ENCODE results near the gene MRPL48. TPM values are rescaled to one million over a fixed set of nuclear protein-coding genes. Genes with fewer than 3 reads are reported as not detected.
"Not testable (repeated sequence)": the region's sequence is repeated elsewhere in the genome, so short reads cannot be mapped to it uniquely, and the experiment has no call there.

MRPL48 gene
- total RNA-seq, 1 donor from 2014 or later = 35.6 TPM

DNA sequence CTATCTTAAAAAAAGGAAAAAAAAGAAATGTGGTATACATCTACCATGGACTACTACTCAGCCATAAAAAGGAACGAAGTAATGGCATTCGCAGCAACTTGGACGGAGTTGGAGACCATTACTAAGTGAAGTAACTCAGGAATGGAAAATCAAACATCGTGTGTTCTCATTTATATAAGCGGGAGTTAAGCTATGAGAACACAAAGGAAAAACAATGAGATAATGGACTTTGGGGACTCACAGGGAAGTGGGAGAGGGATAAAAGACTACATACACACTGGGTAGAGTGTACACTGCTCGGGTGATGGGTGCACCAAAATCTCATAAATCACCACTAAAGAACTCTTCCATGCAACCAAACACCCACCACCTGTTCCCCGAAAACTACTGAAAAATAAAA lies 38.6 kb upstream of the MRPL48 start:
- intact Hi-C loops (cut with micrococcal nuclease) = no loop called here
- TF ChIP-seq, protein P1, sequence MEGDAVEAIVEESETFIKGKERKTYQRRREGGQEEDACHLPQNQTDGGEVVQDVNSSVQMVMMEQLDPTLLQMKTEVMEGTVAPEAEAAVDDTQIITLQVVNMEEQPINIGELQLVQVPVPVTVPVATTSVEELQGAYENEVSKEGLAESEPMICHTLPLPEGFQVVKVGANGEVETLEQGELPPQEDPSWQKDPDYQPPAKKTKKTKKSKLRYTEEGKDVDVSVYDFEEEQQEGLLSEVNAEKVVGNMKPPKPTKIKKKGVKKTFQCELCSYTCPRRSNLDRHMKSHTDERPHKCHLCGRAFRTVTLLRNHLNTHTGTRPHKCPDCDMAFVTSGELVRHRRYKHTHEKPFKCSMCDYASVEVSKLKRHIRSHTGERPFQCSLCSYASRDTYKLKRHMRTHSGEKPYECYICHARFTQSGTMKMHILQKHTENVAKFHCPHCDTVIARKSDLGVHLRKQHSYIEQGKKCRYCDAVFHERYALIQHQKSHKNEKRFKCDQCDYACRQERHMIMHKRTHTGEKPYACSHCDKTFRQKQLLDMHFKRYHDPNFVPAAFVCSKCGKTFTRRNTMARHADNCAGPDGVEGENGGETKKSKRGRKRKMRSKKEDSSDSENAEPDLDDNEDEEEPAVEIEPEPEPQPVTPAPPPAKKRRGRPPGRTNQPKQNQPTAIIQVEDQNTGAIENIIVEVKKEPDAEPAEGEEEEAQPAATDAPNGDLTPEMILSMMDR (IDR thresholded peaks at IDR 0.05; ENCODE audit: borderline replicate concordance) = no peak
- H3K4me3 ChIP-seq = no peak overlapping the region
- H3K9me3 ChIP-seq (replicated peaks) = no peaks in the 10 kb centered on the region
- no peak overlapping the region for H3K27ac ChIP-seq (replicated peaks)
- no peak for DNase-seq
- peaks cover 37% of the 10 kb centered on the region for H3K4me1 ChIP-seq
- no peaks in the 10 kb centered on the region for H3K27me3 ChIP-seq (ENCODE audit: low read depth)
- no peaks in the 10 kb centered on the region for H3K36me3 ChIP-seq

DNA sequence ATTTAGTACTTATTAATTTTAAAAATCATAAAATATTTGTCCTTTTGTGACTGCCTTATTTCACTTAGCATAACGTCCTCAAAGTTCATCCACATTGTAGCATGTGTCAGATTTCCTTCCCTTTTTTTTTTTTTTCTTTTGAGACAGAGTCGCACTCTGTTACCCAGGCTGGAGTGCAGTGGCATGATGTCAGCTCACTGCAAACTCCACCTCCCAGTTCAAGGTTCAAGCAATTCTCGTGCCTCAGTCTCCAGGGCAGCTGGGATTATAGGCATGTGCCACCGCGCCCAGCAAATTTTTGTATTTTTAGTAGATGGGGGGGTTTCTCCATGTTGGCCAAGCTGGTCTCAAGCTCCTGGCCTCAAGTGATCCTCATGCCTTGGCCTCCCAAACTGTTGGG lies 37.4 kb upstream of the MRPL48 start:
- H3K27ac ChIP-seq (replicated peaks) = no peak overlapping the region
- no peak overlapping the region for H3K4me3 ChIP-seq
- H3K27me3 ChIP-seq (ENCODE audit: low read depth) = no peaks in the 10 kb centered on the region
- H3K36me3 ChIP-seq = no peaks in the 10 kb centered on the region
- H3K4me1 ChIP-seq = peaks cover 44% of the 10 kb centered on the region
- intact Hi-C loops (cut with micrococcal nuclease) = no loop called here
- DNase-seq = no peak
- TF ChIP-seq, protein P1 (IDR thresholded peaks at IDR 0.05; ENCODE audit: borderline replicate concordance) = no peak
- no peaks in the 10 kb centered on the region for H3K9me3 ChIP-seq (replicated peaks)

DNA sequence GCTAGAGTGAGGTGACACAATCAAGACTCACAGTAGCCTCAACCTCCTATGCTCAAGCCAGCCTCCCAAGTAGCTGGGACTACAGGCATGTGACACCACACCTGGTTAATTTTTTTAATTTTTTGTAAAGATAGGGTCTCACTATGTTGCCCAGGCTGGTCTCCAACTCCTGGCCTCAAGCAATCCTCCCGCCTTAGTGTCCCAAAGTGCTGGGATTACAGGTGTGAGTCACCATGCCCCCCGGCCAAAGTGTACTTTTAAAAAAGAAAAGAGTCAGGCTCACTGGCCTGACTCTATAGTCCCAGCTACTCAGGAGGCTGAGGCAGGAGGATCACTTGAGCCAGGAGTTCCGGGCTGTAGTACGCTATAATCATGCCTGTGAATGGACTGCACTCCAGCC lies 36.8 kb upstream of the MRPL48 start:
- DNase-seq; intact Hi-C loops (cut with micrococcal nuclease); H3K27ac ChIP-seq (replicated peaks); H3K27me3 ChIP-seq (ENCODE audit: low read depth); H3K36me3 ChIP-seq; H3K4me3 ChIP-seq; H3K9me3 ChIP-seq (replicated peaks): not testable (repeated sequence)
- peaks cover 44% of the 10 kb centered on the region for H3K4me1 ChIP-seq

DNA sequence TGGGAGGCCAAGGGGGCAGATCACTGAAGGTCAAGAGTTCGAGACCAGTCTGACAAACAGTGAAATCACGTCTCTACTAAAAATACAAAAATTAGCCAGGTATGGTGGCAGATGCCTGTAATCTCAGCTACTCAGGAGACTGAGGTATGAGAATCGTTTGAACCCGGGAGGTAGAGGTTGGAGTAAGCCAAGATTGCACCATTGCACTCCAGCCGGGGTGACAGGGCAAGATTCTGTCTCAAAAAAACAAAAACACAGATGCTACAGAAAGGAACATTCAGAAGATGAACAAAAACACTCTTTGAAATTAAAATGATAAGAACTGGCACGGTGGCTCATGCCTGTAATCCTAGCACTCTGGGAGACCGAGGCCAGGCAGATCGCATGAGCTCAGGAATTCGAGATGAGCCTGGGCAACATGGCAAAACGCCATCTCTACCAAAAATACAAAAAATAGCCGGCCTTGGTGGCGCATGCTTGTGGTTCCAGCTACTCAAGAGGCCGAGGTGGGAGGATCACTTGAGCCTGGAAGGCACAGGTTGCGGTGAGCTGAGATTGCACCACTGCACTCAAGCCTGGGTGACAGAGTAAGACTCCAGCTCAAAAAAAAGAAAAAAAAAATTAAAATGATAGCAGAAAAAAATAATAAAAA lies 35.3 kb upstream of the MRPL48 start:
- TF ChIP-seq, protein P1 (IDR thresholded peaks at IDR 0.05; ENCODE audit: borderline replicate concordance) = no peak
- Histone ChIP-seq H3K9me3 (replicated peaks) (no peaks in the 10 kb centered on the region), H3K4me3 (no peak overlapping the region), H3K36me3 (no peaks in the 10 kb centered on the region), H3K27ac (replicated peaks) (no peak overlapping the region), H3K27me3 (ENCODE audit: low read depth) (no peaks in the 10 kb centered on the region), H3K4me1 (peaks cover 48% of the 10 kb centered on the region)
- no peak for DNase-seq
- intact Hi-C loops (cut with micrococcal nuclease) = no loop called here

DNA sequence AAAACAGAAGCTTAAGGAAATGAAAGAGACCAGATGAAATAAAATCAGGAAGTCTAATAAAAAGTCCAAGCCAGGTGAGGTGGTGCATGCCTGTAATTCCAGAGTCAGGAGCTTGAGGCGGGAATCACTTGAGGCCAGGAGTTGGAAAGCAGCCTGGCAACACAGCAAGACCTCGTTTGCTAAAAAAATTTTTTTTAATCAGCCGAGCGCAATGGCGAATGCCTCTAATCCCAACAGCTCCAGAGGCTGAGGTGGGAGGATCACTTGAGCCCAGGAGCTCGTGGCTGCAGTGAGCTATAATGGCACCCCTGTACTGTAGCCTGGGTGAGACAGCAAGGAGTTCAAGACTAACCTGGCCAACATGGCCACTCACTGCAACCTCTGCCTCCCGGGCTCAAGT lies 34.8 kb upstream of the MRPL48 start:
- no peak for DNase-seq
- Histone ChIP-seq H3K27me3 (ENCODE audit: low read depth) (no peaks in the 10 kb centered on the region), H3K27ac (replicated peaks) (no peak overlapping the region), H3K36me3 (no peaks in the 10 kb centered on the region), H3K4me3 (no peak overlapping the region), H3K4me1 (peaks cover 48% of the 10 kb centered on the region), H3K9me3 (replicated peaks) (no peaks in the 10 kb centered on the region)
- TF ChIP-seq, protein P1 (IDR thresholded peaks at IDR 0.05; ENCODE audit: borderline replicate concordance) = no peak
- intact Hi-C loops (cut with micrococcal nuclease) = no loop called here

DNA sequence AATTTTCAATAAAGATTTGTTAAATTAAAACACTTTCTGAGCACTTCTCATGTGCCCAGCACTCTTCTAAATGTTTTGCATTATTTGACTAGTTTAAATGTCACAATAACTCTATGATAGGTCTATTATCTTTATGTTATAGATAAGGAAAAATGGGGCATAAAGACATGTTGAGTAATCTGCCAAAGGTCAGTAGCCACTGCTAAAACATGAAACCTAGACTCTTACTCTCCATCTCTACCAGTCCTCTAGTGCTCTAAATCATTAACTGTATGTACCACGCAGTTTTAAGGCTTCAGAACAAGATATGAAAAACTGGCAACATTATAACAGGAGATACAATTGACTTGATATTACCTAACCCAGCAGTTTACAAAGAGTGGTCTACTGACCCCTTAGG lies 33.7 kb upstream of the MRPL48 start:
- Histone ChIP-seq H3K4me3 (no peak overlapping the region), H3K36me3 (no peaks in the 10 kb centered on the region), H3K27ac (replicated peaks) (no peak overlapping the region), H3K9me3 (replicated peaks) (no peaks in the 10 kb centered on the region), H3K4me1 (peaks cover 57% of the 10 kb centered on the region), H3K27me3 (ENCODE audit: low read depth) (no peaks in the 10 kb centered on the region)
- intact Hi-C loops (cut with micrococcal nuclease) = no loop called here
- no peak for DNase-seq
- TF ChIP-seq, protein P1 (IDR thresholded peaks at IDR 0.05; ENCODE audit: borderline replicate concordance) = no peak

All from left ventricle myocardium inferior (tissue), 1 donor.